AG04449 (cell line): ENCODE data around the gene YPEL5.

Experiments used
- CTCF ChIA-PET: fragments of 350-600 bp; formaldehyde crosslinking; extraction: SDS; loops from one replicate; lab custom pipeline; 2021; ENCODE audit warnings: antibody characterized with exemption; lab: Yijun Ruan, JAX
- POLR2A ChIA-PET: fragments of 400-600, 350-600 bp; formaldehyde crosslinking; extraction: SDS; loops from one replicate; lab custom pipeline; 2020; ENCODE audit warnings: antibody characterized with exemption, inconsistent platforms; lab: Yijun Ruan, JAX
- DNase-seq: peaks from one replicate; pipeline ENCODE4 v3.0.0-alpha.2; 2010; ENCODE audit warnings: low read depth, low spot score
- H3K4me3 ChIP-seq: 2 replicates; pipeline ENCODE4 v1.5.1; 2011; ENCODE audit warnings: low read depth, mild to moderate bottlenecking, control low read depth, low read length
- TF ChIP-seq, protein P1 (sequence below): IDR thresholded peaks from one replicate; pipeline ENCODE4 v1.5.1; 2011; ENCODE audit warnings: mild to moderate bottlenecking, moderate library complexity, low read length, control low read depth, inconsistent platforms; ENCODE audit not compliant: insufficient read depth; ENCODE audit errors: missing control alignments

The YPEL5 gene

DNA sequence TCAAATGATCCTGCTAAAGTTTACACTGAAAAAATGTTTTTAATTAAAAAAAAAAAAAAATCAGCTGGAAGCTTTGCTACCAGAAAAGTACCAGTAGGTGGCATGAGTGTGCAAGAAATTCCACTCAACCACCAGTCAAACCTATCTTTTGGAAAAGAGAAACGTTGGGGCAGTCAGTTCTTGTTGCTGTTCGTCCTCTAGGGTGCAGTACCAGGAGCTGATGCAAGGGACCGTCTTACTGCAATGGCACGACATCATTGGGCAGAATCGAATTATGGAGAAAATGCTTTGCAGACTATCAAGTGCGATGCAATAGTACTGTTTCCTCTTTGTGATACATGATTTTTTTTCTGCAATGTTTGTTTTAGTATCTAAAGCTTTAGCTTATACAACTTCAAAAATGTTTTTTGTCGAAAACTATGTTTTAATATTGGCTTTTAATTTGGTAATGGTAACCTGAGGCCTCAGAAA is 18.3 kb downstream of the YPEL5 start:
- ChIA-PET POLR2A (interaction anchor here (0.6 to 1.7 kb wide), 3 partner anchors 9 to 547 kb away, joined by 4 to 6 read pairs (median 5); no protein-coding TSS in a partner anchor), CTCF (interaction anchor here (0.6 to 21.4 kb wide), 74 partner anchors 9 to 1173 kb away, joined by 3 to 799 read pairs (median 4); partner anchors contain the start of genes LCLAT1 and YPEL5)
- TF ChIP-seq, protein P1, sequence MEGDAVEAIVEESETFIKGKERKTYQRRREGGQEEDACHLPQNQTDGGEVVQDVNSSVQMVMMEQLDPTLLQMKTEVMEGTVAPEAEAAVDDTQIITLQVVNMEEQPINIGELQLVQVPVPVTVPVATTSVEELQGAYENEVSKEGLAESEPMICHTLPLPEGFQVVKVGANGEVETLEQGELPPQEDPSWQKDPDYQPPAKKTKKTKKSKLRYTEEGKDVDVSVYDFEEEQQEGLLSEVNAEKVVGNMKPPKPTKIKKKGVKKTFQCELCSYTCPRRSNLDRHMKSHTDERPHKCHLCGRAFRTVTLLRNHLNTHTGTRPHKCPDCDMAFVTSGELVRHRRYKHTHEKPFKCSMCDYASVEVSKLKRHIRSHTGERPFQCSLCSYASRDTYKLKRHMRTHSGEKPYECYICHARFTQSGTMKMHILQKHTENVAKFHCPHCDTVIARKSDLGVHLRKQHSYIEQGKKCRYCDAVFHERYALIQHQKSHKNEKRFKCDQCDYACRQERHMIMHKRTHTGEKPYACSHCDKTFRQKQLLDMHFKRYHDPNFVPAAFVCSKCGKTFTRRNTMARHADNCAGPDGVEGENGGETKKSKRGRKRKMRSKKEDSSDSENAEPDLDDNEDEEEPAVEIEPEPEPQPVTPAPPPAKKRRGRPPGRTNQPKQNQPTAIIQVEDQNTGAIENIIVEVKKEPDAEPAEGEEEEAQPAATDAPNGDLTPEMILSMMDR: peak; percentile 76
- no peak overlapping the region for H3K4me3 ChIP-seq
- peak; percentile 76 for DNase-seq

DNA sequence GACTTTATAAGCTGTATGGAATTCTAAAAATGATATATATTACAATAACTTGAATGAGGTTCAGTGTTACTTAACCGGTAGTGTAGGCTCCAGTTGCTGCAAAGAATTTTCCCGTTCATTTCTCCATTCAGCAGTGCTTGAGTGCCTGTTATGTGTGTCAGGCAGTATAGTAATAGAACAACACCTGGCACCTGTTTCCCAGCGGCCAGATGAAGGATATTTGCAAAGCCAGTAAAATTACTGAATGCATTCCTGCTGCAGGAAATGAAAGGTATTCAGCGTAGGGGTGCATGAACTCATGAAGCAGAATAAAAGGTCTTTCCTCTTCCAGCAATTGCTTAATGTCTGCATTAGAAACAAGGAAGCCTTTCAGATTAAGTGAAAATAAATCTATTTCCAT is 18.8 kb downstream of the YPEL5 start:
- POLR2A ChIA-PET: interaction anchor here (1.4 kb wide), 1 partner anchor 546 kb away, joined by 6 read pairs; no protein-coding TSS in a partner anchor
- TF ChIP-seq, protein P1: no peak
- CTCF ChIA-PET: interaction anchor here (0.7 to 21.4 kb wide), 63 partner anchors 9 to 1173 kb away, joined by 3 to 799 read pairs (median 4); partner anchors contain the start of genes LCLAT1 and YPEL5
- DNase-seq: no peak
- H3K4me3 ChIP-seq: no peak overlapping the region

DNA sequence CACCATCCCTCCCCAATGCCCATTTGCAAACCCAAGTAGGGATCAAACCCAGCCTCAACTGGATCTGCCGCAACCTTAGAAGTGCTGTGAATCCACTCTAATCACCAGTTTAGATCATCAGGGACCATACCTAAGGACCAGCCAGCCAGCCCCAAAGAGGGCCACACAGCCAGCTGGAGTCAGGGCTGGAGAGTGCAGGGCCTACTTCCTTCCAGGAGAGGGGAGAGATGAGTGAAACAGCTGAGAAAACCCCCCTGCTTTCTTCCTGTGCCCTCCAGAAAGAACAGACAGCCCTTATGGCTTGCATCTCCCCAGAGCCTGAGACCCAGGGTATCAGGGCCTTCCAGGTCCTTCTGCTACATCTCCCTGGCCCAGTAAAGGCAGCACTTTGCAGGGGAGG is 25.8 kb downstream of the YPEL5 start:
- DNase-seq: no peak
- ChIA-PET POLR2A (no interaction called here), CTCF (interaction anchor here (1.6 to 21.4 kb wide), 2 partner anchors 36 to 537 kb away, joined by 5 to 799 read pairs; no protein-coding TSS in a partner anchor)
- TF ChIP-seq, protein P1: no peak
- no peak overlapping the region for H3K4me3 ChIP-seq

DNA sequence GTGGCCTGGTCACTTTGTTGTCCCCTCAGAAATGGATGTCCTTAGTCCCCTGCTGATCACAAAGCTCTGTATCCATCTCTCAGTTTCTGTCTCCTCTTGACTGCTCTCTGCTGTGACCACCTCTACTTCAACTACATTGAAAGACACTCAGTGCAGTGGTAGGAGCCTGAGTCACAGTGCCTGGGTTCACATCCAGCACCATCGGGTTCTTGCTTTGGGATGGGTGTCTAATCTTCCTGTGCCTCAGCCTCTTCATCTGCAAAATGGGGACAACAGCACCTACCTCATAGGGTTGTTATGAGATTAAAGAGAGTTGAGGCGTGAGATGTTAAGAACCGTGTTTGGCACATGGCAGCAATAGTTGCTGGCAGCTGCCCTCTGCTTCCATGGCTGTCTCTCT is 30.6 kb downstream of the YPEL5 start:
- TF ChIP-seq, protein P1: no peak
- H3K4me3 ChIP-seq: no peak overlapping the region
- DNase-seq: no peak
- ChIA-PET POLR2A (no interaction called here), CTCF (interaction anchor here (6.6 to 21.4 kb wide), 2 partner anchors 12 to 532 kb away, joined by 46 to 799 read pairs; no protein-coding TSS in a partner anchor)

DNA sequence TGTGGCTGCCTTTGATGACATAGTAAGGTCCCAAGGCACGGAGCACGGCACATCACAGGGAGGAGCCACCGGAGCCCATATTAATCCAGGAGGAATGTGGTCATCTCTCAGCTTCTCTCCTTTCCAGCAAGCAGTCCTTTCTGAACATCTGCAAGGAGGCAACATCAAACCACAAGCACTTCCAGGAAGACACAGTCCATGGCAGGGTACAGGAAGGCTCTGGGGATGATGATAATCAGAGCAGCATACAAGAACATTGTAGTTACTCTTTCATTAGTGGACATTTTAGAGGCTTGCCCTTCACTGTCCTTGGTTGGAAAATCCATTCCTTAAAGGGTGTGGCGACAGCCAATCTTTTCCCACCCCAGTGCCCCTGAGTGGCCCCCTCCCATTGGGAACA is 31.1 kb downstream of the YPEL5 start:
- POLR2A ChIA-PET: no interaction called here
- TF ChIP-seq, protein P1: no peak
- DNase-seq: no peak
- CTCF ChIA-PET: interaction anchor here (6.6 to 21.4 kb wide), 2 partner anchors 13 to 532 kb away, joined by 46 to 799 read pairs; no protein-coding TSS in a partner anchor
- H3K4me3 ChIP-seq: no peak overlapping the region

DNA sequence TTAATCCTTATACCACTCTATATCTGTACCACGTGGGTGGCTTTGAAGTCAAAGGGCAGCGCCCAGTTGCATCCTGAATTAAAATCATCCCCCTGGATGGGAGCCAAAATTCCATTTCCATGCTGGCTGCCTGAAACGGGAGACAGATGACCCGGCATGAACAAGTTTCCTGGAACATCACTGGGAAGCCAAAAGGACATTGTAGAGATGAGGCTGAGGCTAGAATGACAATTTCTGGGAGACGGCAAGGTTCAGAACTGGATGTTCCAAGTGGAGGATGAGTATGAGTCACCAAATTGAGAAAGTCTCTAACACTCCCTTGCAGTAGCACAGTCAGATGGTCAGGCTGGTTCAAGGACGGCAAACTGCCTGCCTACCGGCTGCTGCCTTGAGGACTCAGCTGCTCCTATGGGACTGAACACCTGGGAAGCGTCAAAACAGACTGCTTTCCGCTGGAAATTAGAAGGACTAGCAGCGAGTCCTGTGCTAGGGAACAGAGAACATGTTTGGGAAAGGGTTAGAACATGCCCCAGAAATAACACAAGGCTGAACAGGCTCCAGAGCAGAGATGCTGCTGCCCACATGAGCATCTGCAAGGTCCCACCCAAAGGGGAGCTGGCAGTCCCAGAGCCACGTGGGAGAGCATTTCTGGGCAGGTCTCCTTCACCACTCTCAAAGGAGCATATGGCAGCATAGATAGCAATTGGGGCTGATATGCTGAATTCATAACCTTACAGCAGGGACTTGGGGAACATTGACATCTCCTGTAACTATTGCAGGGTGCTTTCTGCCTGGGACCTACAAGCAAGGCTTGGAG is 32.0 kb downstream of the YPEL5 start:
- CTCF ChIA-PET: interaction anchor here (6.6 to 21.4 kb wide), 2 partner anchors 14 to 531 kb away, joined by 46 to 799 read pairs; no protein-coding TSS in a partner anchor
- TF ChIP-seq, protein P1: no peak
- POLR2A ChIA-PET: no interaction called here
- H3K4me3 ChIP-seq: no peak overlapping the region
- DNase-seq: no peak
